H1 (cell line): Measurements from ENCODE around the gene RTCA. TPM values are rescaled to one million over a fixed set of nuclear protein-coding genes. Genes with fewer than 3 reads are reported as not detected.
"Not testable (repeated sequence)": the region's sequence is repeated elsewhere in the genome, so short reads cannot be mapped to it uniquely, and the experiment has no call there.

ENCODE experiments used
- CTCF ChIA-PET: fragments of 300-600 bp; sonication (Branson Sonifier 250); formaldehyde crosslinking; loops from one replicate; lab custom pipeline; 2021; ENCODE audit not compliant: partially characterized antibody; lab: Charles Lee
- POLR2A ChIA-PET: fragments of 300-600 bp; sonication (Branson Sonifier 250); formaldehyde crosslinking; loops from one replicate; lab custom pipeline; 2021; ENCODE audit warnings: inconsistent platforms; ENCODE audit not compliant: partially characterized antibody; lab: Charles Lee
- DNase-seq, 2 experiments: peaks; one replicate each; pipeline versions ENCODE4 v3.0.0 to v3.0.0-alpha.2; 2010 to 2022; ENCODE audit warnings: low spot score in 2 of 2, low read depth in 1 of 2, mixed read lengths in 1 of 2
- FAIRE-seq: peaks from 2 replicates; lab custom pipeline; 2011; peaks lifted over from hg19 to GRCh38; lab: Jason Lieb, UNC
- H2AFZ ChIP-seq: 2 replicates; pipeline ENCODE4 v1.8.1; 2012; ENCODE audit warnings: low read length, inconsistent platforms
- H2AK5ac ChIP-seq: 2 replicates; pipeline ENCODE4 v1.6.1; 2013; ENCODE audit warnings: low read depth, low read length
- H2BK120ac ChIP-seq: replicated peaks from 2 replicates; pipeline ENCODE3; 2013; ENCODE audit warnings: low read depth, low read length, inconsistent platforms
- H2BK12ac ChIP-seq: 2 replicates; pipeline ENCODE4 v1.6.1; 2013; ENCODE audit warnings: low read depth, low read length
- H2BK15ac ChIP-seq: 2 replicates; pipeline ENCODE4 v1.6.1; 2013; ENCODE audit warnings: low read length
- H2BK20ac ChIP-seq: 2 replicates; pipeline ENCODE4 v1.6.1; 2013; ENCODE audit warnings: low read length
- H2BK5ac ChIP-seq: 2 replicates; pipeline ENCODE4 v1.6.1; 2013; ENCODE audit warnings: low read depth, low read length
- H3K14ac ChIP-seq: 2 replicates; pipeline ENCODE4 v1.6.1; 2013; ENCODE audit warnings: inconsistent platforms; ENCODE audit not compliant: insufficient read length
- H3K18ac ChIP-seq: 2 replicates; pipeline ENCODE4 v1.6.1; 2013; ENCODE audit warnings: low read length; ENCODE audit errors: extremely low read depth
- H3K23ac ChIP-seq: 2 replicates; pipeline ENCODE4 v1.6.1; 2013; ENCODE audit warnings: inconsistent platforms; ENCODE audit not compliant: insufficient read length
- H3K23me2 ChIP-seq: 2 replicates; pipeline ENCODE4 v1.6.1; 2013; ENCODE audit warnings: low read depth, low read length
- H3K27ac ChIP-seq: 2 replicates; pipeline ENCODE4 v1.6.1; 2011; ENCODE audit warnings: low read depth, low read length, inconsistent platforms
- H3K27me3 ChIP-seq, 4 experiments: replicated peaks in 1 of 4; 1 replicate in 1 of 4; 2 replicates in 3 of 4; pipeline versions ENCODE4 v1.6.1 to v1.8.1; 2011 to 2013; ENCODE audit warnings: low read length in 3 of 4, mild to moderate bottlenecking in 3 of 4, inconsistent platforms in 2 of 4, mixed read lengths in 2 of 4, moderate library complexity in 1 of 4; ENCODE audit not compliant: control insufficient read depth in 3 of 4, insufficient read depth in 3 of 4; ENCODE audit errors: extremely low read depth in 1 of 4
- H3K36me3 ChIP-seq, 4 experiments: 2 replicates each; pipeline versions ENCODE4 v1.6.1 to v1.8.1; 2011 to 2013; ENCODE audit warnings: mild to moderate bottlenecking in 4 of 4, low read length in 3 of 4, moderate library complexity in 2 of 4, control low read depth in 1 of 4, inconsistent platforms in 1 of 4; ENCODE audit not compliant: insufficient read depth in 4 of 4, control insufficient read depth in 2 of 4
- H3K4ac ChIP-seq: replicated peaks from 2 replicates; pipeline ENCODE3; 2013; ENCODE audit warnings: low read length, low read depth, mixed read lengths, inconsistent platforms; ENCODE audit not compliant: insufficient read length
- H3K4me1 ChIP-seq, 4 experiments: replicated peaks in 1 of 4; 1 replicate in 1 of 4; 2 replicates in 3 of 4; pipeline versions ENCODE4 v1.6.1 to v1.8.1; 2011 to 2013; ENCODE audit warnings: low read length in 3 of 4, inconsistent platforms in 2 of 4, mixed read lengths in 1 of 4; ENCODE audit not compliant: insufficient read depth in 4 of 4, control insufficient read depth in 3 of 4
- H3K4me2 ChIP-seq, 2 experiments: 2 replicates each; pipeline versions ENCODE4 v1.6.1 to v1.8.1; 2011 to 2013; ENCODE audit warnings: low read depth in 2 of 2, low read length in 2 of 2, control low read depth in 1 of 2, inconsistent platforms in 1 of 2, mild to moderate bottlenecking in 1 of 2; ENCODE audit not compliant: insufficient read depth in 1 of 2
- H3K4me3 ChIP-seq, 4 experiments: fragments of 200-600, 300-600 bp in 1 of 4; sonication (generic), shearing (Covaris generic), sonication (Bioruptor Twin) in 1 of 4; 2 replicates each; pipeline versions ENCODE4 v1.5.1 to v1.8.1; 2011 to 2016; ENCODE audit warnings: low read length in 4 of 4, low read depth in 3 of 4, control low read depth in 2 of 4, inconsistent platforms in 2 of 4, mild to moderate bottlenecking in 2 of 4, mixed read lengths in 1 of 4, moderate library complexity in 1 of 4; ENCODE audit not compliant: insufficient read depth in 2 of 4; ENCODE audit errors: extremely low read depth in 1 of 4
- H3K56ac ChIP-seq: replicated peaks from 2 replicates; pipeline ENCODE3; 2013; ENCODE audit warnings: low read depth, mild to moderate bottlenecking, mixed read lengths, low read length, inconsistent platforms; ENCODE audit not compliant: insufficient read length
- H3K79me1 ChIP-seq: 2 replicates; pipeline ENCODE4 v1.6.1; 2013; ENCODE audit warnings: low read depth, low read length, control low read depth
- H3K79me2 ChIP-seq, 2 experiments: 2 replicates each; pipeline versions ENCODE4 v1.6.1 to v1.8.1; 2012 to 2013; ENCODE audit warnings: low read length in 2 of 2, mild to moderate bottlenecking in 2 of 2, inconsistent platforms in 1 of 2; ENCODE audit not compliant: insufficient read depth in 2 of 2, control insufficient read depth in 1 of 2
- H3K9ac ChIP-seq, 4 experiments: replicated peaks in 1 of 4; 1 replicate in 1 of 4; 2 replicates in 3 of 4; pipeline versions ENCODE4 v1.6.1 to v1.8.1; 2011 to 2013; ENCODE audit warnings: low read depth in 3 of 4, low read length in 3 of 4, control low read depth in 2 of 4, mild to moderate bottlenecking in 2 of 4, moderate library complexity in 2 of 4, inconsistent platforms in 1 of 4; ENCODE audit errors: extremely low read depth in 1 of 4
- H3K9me3 ChIP-seq, 2 experiments: 2 replicates each; pipeline versions ENCODE4 v1.6.1 to v1.8.1; 2012 to 2013; ENCODE audit warnings: mild to moderate bottlenecking in 2 of 2, moderate library complexity in 2 of 2, control low read depth in 1 of 2, inconsistent platforms in 1 of 2, low read depth in 1 of 2, low read length in 1 of 2, mixed read lengths in 1 of 2; ENCODE audit not compliant: insufficient read depth in 2 of 2
- H4K20me1 ChIP-seq, 2 experiments: replicated peaks in 1 of 2; 2 replicates each; pipeline versions ENCODE3 to v1.8.1; 2011 to 2013; ENCODE audit warnings: inconsistent platforms in 2 of 2, low read length in 2 of 2, mild to moderate bottlenecking in 1 of 2; ENCODE audit not compliant: insufficient read depth in 2 of 2, control insufficient read depth in 1 of 2
- H4K5ac ChIP-seq: 2 replicates; pipeline ENCODE4 v1.6.1; 2013; ENCODE audit warnings: low read length, low read depth, mixed read lengths, inconsistent platforms; ENCODE audit not compliant: insufficient read length
- H4K8ac ChIP-seq: 2 replicates; pipeline ENCODE4 v1.8.0; 2013; ENCODE audit warnings: mild to moderate bottlenecking, moderate library complexity, low read length, inconsistent platforms; ENCODE audit not compliant: insufficient read depth; ENCODE audit errors: extremely low read depth
- H4K91ac ChIP-seq: replicated peaks from 2 replicates; pipeline ENCODE3; 2013; ENCODE audit warnings: low read length, mixed read lengths, inconsistent platforms; ENCODE audit not compliant: insufficient read length
- ATF3 ChIP-seq: IDR thresholded peaks from 2 replicates; pipeline ENCODE4 v1.6.1; 2011; ENCODE audit warnings: low read depth, mild to moderate bottlenecking, low read length; ENCODE audit not compliant: insufficient read depth
- BRCA1 ChIP-seq: IDR thresholded peaks from 2 replicates; pipeline ENCODE4 v1.6.1; 2012; ENCODE audit warnings: low read depth, low read length, improper control_type of control experiment
- GABPA ChIP-seq: IDR thresholded peaks from 2 replicates; pipeline ENCODE4 v1.6.1; 2011; ENCODE audit warnings: mild to moderate bottlenecking, low read length, moderate library complexity, borderline replicate concordance; ENCODE audit not compliant: insufficient read depth
- KDM1A ChIP-seq: fragments of 200-600, 300-600 bp; sonication (generic); IDR thresholded peaks from 2 replicates; pipeline ENCODE4 v1.7.1; 2016; ENCODE audit warnings: mild to moderate bottlenecking, low read length, borderline replicate concordance
- POLR2A ChIP-seq, 2 experiments: IDR thresholded peaks; 1 replicate in 1 of 2; 2 replicates in 1 of 2; pipeline ENCODE4 v1.6.1; 2011; ENCODE audit warnings: low read depth in 2 of 2, low read length in 2 of 2, mild to moderate bottlenecking in 2 of 2; ENCODE audit errors: control extremely low read depth in 1 of 2
- POU5F1 ChIP-seq: IDR thresholded peaks from 2 replicates; pipeline ENCODE4 v1.6.1; 2011; ENCODE audit warnings: low read depth, mild to moderate bottlenecking, low read length, moderate library complexity
- RBBP5 ChIP-seq: IDR thresholded peaks from 2 replicates; pipeline ENCODE4 v1.7.1; 2012; ENCODE audit warnings: low read depth, mild to moderate bottlenecking, inconsistent platforms, low read length, moderate library complexity, borderline replicate concordance
- SIN3A ChIP-seq, 2 experiments: IDR thresholded peaks in 1 of 2; conservative IDR thresholded peaks in 1 of 2; 2 replicates each; pipeline ENCODE4 v1.6.1; 2011 to 2012; ENCODE audit warnings: low read length in 2 of 2, improper control_type of control experiment in 1 of 2, low read depth in 1 of 2, mild to moderate bottlenecking in 1 of 2
- SRF ChIP-seq: IDR thresholded peaks from 2 replicates; pipeline ENCODE4 v1.6.1; 2011; ENCODE audit warnings: mild to moderate bottlenecking, low read depth, low read length, moderate library complexity
- WGBS, 2 experiments: shearing (Covaris generic) in 1 of 2; methylation state at CpG; one replicate each; pipeline versions ENCODE4 v1.1.6 to v1.1.7; 2013 to 2015; ENCODE audit warnings: low lambda C conversion rate in 2 of 2, mixed read lengths in 2 of 2, inconsistent platforms in 1 of 2, low coverage in 1 of 2, missing lambda C conversion rate in 1 of 2; ENCODE audit not compliant: insufficient replicate concordance in 2 of 2, insufficient coverage in 1 of 2, insufficient read length in 1 of 2; ENCODE audit errors: extremely low coverage in 1 of 2, missing lambda C conversion rate in 1 of 2; 5-methylcytosine and 5-hydroxymethylcytosine counted together
- polyA plus RNA-seq, 7 experiments: library from polyadenylated mRNA; depleted of rRNA in 3 of 7; stranded (reverse) in 5 of 7; unstranded in 2 of 7; fragments of >200 nt in 5 of 7; fragments of 200-250 nt in 2 of 7; gene quantifications; 1 replicate in 5 of 7; 2 replicates in 1 of 7; 4 replicates in 1 of 7; pipeline versions ENCODE4 v1.2.1 to v1.2.3, GENCODE V29; 2011 to 2013; ENCODE audit warnings: missing spikeins in 2 of 7, mixed read lengths in 2 of 7
- total RNA-seq: library from RNA; stranded (reverse); fragmentation: NEBNext Ultra II Directional; extraction: Animal tissue kit (Norgen Biotek cat#: 25700); gene quantifications from 2 replicates; pipeline ENCODE4 v1.2.1, GENCODE V29; 2021

Gene RTCA
- total and polyA plus RNA-seq, 2 of the 8 experiments (the other 6 are each of a cell fraction or from before 2014, with no cell fraction given): 13.8 to 31.6 TPM

- TF ChIP-seq POLR2A (IDR thresholded peaks at IDR 0.05; ENCODE audit: control extremely low read depth in 1 of 2, low read depth in 2 of 2, low read length in 2 of 2) (no peak), POU5F1 (no peak), GABPA (no peak), KDM1A (no peak), SIN3A (conservative IDR thresholded peaks at IDR 0.05 in 1 of 2, IDR thresholded peaks at IDR 0.05 in 1 of 2; ENCODE audit: low read depth in 1 of 2, low read length in 2 of 2) (no peak), ATF3 (no peak), SRF (no peak), RBBP5 (no peak), BRCA1 (no peak)
Measured at GRCh38 chr1:100232156-100232555, 33.9 kb upstream of the RTCA start (continued).

- H2BK20ac ChIP-seq, H2BK12ac ChIP-seq, H3K4ac ChIP-seq, H3K4me2 ChIP-seq, H3K18ac ChIP-seq, H3K4me1 ChIP-seq, H3K9ac ChIP-seq, DNase-seq, H3K27ac ChIP-seq, H2BK15ac ChIP-seq, H3K23ac ChIP-seq, H4K5ac ChIP-seq, H3K27me3 ChIP-seq, H2BK120ac ChIP-seq, H3K9me3 ChIP-seq, FAIRE-seq, H3K56ac ChIP-seq, H3K79me2 ChIP-seq, H3K4me3 ChIP-seq, H4K20me1 ChIP-seq, H2AFZ ChIP-seq, H2BK5ac ChIP-seq, H2AK5ac ChIP-seq, H4K91ac ChIP-seq, H3K23me2 ChIP-seq, H3K14ac ChIP-seq, H4K8ac ChIP-seq, H3K79me1 ChIP-seq: not testable (repeated sequence)
- POLR2A ChIA-PET: interaction anchor here (0.7 to 0.9 kb wide), 2 partner anchors 13 to 14 kb away, joined by 3 read pairs; no protein-coding TSS in a partner anchor
- CTCF ChIA-PET: interaction anchor here (1.4 kb wide), 1 partner anchor 17 kb away, joined by 3 read pairs; no protein-coding TSS in a partner anchor
- H3K36me3 ChIP-seq: peaks cover 0 to 59% (median 27%) of the 10 kb centered on the region in 4 experiments; a peak in 6 of 8 replicates
- 93% methylated on average over 4 of the region's 4 CpGs; no CpG with 5 or more reads in 1 of the 2 experiments for WGBS, 2 experiments
Measured at GRCh38 chr1:100233566-100233965, 32.5 kb upstream of the RTCA start.
